ENCODE results near the gene GPR27.

GPR27 gene

GRCh38 chr3:71789922-71790321 is 36.3 kb downstream of the GPR27 start:
- TF ChIP-seq CTCF (IDR thresholded peaks at IDR 0.05): no peak

GRCh38 chr3:71791634-71792033 is 38.0 kb downstream of the GPR27 start:
- TF ChIP-seq CTCF (IDR thresholded peaks at IDR 0.05): no peak

- TF ChIP-seq CTCF (IDR thresholded peaks at IDR 0.05): no peak
Measured at GRCh38 chr3:71796290-71796689, 42.6 kb downstream of the GPR27 start.

GRCh38 chr3:71797455-71797854 is 43.8 kb downstream of the GPR27 start:
- no peak for TF ChIP-seq CTCF (IDR thresholded peaks at IDR 0.05)

- no peak for TF ChIP-seq CTCF (IDR thresholded peaks at IDR 0.05)
Measured at GRCh38 chr3:71800023-71800422, 46.4 kb downstream of the GPR27 start.

GRCh38 chr3:71801986-71802385 is 48.3 kb downstream of the GPR27 start:
- TF ChIP-seq CTCF (IDR thresholded peaks at IDR 0.05): no peak

GRCh38 chr3:71803248-71803647 is 49.6 kb downstream of the GPR27 start:
- no peak for TF ChIP-seq CTCF (IDR thresholded peaks at IDR 0.05)

- TF ChIP-seq CTCF (IDR thresholded peaks at IDR 0.05): no peak
Measured at GRCh38 chr3:71805199-71805598, 51.5 kb downstream of the GPR27 start.

All from LNCAP (cell line).